Glomerular visceral epithelial cell (primary cell): ENCODE results near the gene COL4A1.

Experiments
- DNase-seq: peaks from one replicate; pipeline ENCODE4 v3.0.0-alpha.2; 2016; ENCODE audit errors: extremely low spot score

COL4A1 gene

DNA sequence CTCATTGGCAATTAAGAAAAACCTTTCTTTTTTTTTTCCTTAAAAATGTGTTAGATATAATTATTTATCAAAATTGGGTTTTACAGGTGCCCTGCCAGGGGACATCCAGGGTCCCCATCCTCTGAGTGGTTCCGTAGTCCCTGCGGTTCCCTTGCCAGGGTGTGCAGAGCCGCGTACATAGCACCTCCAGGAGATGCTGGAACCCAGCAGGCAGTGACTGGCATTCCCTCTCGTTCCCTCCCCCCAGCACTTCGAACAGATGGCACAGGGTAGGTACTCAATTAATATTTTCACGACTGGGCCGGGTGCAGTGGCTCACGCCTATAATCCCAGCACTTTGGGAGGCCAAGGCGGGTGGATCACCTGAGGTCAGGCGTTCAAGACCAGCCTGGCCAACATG lies 82.0 kb downstream of the COL4A1 start:
- no peak for DNase-seq

DNA sequence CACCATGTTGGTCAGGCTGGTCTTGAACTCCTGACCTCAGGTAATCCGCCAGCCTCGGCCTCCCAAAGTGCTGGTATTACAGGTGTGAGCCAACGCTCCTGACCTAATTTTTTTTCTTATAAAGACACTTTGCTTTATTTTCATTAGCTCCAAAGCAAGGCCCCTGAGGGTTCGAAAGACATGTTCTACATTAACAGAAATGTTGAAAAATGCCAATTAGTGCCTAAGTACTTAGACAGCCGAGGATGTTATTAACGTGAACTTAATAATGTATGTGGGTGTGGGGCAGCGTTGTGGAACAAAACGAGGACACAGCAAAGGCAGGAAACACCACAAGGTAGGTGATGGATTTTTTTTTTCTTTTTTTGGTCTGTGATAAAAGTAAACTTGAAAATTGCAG lies 82.4 kb downstream of the COL4A1 start:
- DNase-seq: no peak

DNA sequence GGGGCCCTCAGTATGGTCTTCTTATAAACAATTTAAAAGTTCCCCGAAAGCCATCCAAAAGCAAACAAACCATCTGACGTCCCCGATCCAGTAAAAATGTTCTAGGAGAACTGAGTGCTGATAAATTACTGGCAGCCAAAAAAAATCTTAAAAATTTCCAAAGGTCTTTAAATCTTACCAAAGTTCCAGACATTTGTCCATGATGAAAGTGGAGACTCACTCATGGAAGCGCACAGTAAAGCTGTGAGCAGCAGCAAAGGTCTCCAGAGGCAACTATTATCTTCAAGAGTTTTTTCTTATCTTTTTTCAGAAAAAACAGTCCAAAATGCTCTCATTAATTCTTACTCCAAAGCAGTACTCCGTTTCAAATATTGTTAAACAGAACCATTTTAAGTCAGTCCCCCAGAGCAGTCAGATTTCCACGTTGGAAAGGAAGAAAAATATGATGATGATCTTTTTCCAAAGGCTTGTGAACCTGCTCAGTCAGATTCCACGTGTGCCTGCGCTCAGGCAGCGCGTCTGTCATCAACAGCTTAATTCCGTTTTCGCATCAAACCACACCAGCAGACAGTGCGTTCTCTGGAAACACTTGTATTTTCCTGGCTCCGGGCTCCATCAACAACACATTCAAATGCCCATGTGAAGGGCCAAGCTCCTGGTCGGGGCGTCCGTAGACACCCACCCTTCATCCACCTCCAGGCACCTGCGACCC lies 85.4 kb downstream of the COL4A1 start:
- no peak for DNase-seq

DNA sequence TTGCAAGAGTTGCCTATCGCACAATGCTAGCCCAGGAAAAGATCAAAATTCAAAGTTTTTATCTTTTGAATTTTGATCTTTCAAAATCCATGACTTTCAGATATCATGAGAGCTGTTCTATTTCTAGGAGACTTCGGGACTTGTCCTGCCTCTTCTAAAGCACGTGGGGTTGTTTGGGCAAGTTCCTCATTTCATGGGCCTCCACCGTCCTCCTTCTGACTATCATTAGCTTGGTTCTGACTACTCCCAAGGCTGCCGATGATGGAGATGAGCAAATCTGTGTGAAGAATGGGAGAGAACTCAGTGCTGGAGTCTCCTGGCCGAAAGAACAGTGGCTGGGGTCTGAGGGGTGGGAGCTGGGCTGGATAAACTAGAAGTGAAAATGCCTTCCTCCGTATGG lies 86.5 kb downstream of the COL4A1 start:
- DNase-seq: no peak

DNA sequence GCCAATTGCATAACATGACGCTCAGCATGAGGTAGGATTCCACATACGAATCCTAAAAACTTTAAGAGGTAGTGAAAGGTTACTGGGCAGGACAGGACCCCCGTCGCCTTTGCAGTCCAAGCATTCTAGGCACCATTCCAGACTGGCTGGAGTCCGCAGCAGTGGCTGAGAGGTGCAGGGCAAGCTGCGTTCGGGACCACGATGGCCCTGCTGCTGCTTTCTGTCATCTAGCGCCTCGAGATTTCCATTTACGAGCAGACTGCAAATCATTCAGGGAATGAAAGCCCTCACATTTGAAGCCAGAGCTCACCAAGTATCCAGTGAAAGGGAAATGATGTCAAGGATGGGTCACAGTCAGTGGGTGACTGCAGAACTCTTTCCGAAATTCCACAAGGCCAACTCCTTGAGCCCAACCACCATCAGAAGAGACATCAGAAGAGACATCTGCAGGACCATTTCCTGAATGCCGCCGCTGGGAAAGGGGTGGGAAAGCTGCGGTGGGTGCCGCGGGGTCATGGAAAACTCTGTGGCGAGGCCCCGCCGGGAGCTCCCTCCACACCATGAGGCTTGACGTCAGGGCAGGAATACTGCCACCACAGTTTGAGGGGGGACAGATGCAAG lies 88.3 kb downstream of the COL4A1 start:
- no peak for DNase-seq

DNA sequence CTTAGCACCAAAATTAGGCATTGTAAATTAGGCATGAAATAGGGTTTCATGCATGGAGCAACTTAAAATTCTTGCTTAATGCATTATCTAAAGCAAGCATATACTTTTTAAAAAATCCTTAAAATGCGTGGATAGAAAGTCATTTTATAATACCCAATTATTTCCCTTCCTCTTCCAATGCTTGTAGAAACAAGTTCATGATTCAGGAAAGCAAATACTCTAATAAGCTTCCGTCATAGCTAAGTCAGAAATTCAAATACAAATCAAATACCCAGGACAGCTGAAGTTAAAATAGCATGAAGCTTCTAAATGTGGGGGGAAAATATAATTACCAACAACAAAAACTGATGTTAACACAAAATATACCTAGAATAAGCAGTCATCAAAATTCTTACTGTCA lies 89.1 kb downstream of the COL4A1 start:
- no peak for DNase-seq

DNA sequence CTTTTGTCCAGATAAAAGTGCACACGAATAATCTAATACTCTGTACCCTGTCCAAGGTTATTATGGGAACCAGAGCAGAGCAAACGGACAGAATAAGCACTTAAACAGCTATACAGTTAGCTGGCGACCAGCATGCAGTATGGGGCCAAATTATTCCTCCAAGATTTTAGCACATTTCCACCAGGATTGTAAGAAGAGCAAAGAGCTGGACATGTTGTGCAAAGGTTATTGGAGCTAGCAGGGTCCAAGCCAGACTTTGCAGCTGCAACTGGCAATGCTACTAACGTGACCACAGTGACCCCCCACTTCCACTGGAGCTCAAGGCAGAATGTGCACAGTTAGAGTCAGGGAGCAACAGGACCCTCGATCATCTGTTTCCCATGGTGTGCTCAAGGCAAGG lies 89.9 kb downstream of the COL4A1 start:
- DNase-seq: no peak

DNA sequence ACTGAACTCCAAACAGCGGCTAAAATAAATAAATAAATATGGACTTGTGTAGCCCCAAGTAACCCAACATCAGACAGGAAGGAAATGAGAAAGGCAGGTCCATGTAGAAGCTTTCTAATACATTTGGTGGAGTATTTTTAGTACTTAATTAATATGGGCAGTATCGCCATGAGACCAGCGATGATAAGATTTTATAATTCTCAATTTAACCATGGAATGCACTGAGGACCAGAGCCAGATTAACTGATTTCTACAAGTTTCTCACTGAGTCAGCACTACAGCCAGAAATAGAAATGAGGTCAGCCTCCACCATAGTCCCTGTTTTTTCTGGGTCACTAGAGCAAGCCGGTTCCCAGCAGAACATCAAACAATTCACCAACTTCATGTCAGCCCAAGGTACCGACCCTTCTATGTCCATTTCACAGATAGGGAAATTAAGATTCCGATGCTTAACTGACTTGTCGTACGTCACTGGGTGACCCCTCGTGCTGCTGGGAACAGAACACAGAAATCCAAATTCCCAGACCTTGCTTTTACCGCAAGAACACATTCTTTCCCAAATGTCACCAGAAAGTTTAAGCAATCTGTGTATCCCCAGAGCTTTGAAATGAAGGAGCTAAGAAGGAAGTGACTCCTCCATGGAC lies 90.4 kb downstream of the COL4A1 start:
- DNase-seq: peak; percentile 49

DNA sequence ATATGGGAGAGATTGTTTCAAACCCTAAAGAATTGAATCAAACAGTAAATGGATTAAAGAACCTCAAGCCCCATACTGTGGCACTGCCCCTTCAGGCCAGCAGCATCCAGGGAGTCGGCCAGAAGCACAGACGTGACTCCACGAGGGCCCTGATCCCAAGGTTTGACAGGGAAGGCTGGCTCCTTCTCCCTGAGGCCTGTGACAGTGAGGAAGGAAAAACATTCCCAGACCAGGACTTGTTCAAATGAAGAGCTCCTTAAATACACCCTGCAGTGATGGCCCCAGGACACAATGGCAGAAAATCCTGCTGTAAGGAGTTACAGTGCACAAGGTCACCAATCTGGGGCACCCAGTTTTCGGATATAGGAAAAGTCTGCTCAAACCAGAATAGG lies 91.0 kb downstream of the COL4A1 start:
- DNase-seq: no peak

DNA sequence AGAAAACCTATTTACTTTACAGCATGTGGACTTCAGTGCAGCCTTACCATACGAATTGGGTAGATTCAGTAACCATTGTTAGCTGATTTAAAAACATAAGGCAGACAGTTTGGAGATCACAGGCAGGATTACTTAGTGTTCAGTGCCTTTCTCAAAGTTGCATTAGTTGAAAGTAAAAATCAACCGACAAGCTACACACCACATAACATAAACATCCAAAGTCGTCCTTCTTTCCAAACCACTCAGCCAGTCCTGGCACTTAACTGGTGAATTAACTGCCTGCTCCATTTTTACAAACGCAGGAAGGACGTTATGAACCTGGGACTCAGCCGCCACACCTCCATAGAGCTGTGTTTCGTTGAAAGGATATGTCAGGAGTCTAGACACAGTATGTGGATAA lies 91.4 kb downstream of the COL4A1 start:
- DNase-seq: no peak

DNA sequence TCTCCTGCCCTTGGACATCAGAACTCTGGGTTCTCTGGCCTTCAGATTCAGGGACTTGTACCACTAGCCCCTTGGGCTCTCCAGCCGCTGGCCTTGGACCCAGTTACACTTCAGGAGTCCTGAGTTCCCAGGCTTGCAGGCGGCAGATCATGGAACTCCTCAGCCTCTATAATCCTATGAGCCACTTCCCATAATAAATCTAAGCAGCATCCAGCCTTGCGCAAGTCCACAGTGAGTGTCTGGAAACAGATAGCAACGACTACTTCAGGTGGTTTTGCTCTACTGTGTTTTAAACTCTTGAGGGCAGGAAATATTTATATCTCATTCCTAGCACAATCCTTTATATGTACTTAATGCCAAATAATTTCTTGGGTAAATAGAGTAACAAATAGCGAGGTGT lies 92.3 kb downstream of the COL4A1 start:
- no peak for DNase-seq

DNA sequence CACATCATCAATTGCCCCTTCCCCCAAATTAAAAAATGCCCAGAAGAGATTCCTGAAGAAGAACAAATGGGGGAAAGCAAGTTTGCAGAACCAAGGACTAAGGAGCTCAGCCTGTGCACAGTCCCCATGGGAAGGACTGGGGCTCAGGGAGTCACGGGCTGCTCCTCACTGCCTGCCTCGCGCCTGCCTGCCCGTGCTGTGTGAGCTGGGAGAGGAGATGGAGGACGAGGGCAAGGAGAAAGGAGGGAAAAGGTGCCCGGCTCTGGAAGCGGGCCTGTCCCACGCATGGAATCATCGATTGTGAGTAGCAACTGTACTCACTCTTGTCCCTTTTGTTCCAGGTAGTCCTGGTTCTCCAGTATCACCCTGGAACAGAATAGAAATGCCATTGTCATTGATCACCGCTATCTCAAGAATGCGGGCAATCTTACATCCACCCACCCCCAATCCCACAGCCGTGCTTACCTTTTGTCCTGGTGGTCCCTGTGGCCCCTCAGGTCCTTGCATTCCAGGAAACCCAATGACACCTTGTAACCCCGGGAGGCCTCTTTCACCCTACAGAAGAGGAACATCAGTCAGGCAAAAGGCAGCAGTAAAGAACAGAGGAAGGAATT lies 93.4 kb downstream of the COL4A1 start:
- no peak for DNase-seq

DNA sequence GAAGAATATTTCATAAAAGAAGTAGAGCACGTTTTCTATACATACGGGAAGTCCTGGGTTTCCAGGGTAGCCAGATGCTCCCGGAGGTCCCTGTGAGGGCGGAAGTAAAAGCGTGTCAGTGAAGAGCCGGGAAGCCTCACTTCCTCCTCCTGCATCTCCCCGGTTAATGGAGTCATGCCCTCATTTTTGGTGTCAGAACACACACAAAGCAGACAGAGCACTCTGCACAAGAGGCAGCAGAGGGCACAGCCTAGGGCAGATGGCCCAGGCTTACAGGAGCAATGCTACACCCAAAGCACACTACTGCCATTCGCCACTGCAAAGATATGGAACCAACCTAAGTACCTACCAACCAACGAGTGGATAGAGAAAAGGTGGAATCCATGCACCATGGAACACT lies 94.4 kb downstream of the COL4A1 start:
- no peak for DNase-seq

DNA sequence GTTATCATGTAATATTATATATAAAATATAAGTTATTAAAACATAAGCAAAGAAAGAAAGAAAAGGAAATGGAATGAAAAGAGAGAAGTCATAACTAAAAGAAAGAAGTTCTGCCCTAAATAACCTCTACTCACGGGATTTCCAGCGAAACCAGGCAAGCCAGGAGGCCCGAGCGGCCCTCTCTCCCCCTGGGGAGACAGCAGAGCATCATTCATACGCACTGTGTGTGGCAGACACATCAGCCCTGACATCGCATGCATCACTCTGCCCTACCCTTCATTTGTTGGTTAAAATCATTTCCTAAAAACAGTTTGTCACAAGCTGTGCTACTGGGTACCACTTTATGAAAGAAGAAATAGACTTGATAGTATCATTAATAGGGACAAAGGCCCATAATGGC lies 95.2 kb downstream of the COL4A1 start:
- no peak for DNase-seq

DNA sequence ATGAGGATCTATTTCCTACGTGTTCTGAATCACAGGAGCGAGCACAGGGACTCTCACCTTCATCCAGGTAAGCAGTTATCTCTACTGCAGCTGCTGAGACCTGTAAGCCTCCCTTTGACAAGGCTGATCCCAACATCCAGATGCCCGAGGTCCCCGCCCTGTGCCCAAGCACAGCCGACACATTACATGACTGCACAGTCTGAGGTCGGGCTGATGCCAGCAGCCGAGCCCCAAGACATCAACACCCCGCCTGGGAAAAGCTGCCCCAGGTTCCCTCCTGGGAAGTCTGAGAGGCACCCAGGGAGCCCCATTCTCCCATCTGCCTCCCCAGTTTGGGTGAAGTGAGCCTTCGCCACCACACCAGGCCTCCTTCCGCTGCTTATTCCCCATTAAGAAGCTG lies 95.9 kb downstream of the COL4A1 start:
- DNase-seq: no peak

DNA sequence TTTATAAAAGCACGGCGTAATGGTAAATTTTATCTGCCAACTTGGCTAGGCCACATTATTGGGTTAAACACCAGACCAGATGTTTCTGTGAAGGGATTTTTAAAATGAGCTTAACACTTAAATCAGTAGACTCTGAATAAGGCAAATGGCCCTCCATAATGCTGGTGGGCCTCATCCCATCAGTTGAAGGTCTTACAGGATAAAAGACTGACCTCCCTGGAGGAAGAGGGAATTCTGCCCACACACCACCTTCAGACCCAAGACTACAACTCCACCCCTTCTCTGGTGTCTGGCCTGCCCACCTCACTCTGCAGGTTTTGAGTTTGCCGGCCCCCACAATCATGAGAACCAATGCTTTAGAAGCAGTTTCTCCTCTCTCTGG lies 96.4 kb downstream of the COL4A1 start:
- DNase-seq: no peak

DNA sequence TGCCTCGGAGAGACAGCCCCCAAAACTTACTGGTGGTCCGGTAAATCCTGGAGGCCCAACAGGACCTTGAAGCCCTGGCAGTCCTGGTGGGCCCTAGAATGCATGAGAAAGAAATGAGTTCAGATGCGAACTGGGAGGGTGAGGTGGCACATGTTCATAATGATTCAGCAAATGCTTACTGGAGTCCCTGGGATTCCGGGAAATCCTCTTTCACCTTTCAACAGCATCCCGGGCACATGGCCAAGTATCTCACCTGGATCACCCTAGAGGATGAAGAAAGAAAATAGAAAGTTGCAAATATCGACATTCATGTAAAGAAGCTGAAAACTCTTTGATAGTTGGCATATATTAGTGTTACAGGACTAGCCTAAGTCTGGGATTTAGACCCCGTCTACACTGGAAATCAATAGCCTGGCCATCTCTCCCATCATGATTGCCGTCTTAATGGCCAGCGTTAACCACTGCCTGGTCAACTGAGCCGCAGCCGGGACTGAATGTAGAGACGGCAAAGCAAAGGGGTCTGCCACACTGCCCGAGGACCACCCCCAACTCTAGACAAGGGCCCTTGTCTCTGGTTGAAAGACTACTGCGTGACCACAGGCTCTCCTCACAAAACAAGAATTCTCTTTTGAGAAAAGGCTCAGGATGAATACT lies 96.9 kb downstream of the COL4A1 start:
- no peak for DNase-seq

DNA sequence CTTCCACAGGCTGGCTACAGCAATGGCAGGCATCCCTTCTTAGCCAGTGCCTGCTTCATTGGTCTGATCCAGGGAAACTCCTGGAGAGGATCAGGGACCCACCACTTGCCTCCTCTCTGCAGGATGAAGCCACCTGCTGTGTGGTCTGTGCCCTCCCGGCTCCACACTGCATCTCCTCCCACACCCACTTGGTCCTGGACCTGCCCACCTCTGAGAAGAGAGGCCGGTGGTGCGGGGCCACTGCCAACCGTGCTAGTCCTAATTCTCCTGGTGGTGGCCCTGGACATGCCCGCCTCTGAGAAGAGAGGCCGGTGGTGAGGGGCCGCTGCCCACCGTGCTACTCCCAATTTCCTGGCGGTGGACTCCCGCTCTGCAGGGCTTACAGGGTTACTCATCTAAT lies 98.8 kb downstream of the COL4A1 start:
- DNase-seq: no peak

DNA sequence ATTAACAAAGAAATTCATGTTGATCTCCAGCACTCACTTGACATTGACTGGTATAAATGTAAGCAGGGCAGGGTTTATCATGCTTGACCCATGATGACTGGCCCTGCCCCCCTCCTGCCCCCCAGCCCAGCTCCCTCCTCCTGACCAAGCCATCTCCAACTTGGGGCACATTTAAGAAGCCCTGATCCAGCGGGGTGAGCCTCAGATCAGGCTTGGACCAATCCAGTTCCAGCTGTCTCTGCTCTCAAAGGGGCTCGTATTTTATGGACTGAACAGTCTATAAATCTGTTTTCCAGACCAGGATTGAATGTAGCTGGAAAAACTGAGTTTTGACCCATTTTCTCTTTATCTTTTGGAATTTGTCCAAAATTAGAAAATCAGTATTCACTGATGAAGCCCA lies 100.0 kb downstream of the COL4A1 start:
- DNase-seq: no peak

DNA sequence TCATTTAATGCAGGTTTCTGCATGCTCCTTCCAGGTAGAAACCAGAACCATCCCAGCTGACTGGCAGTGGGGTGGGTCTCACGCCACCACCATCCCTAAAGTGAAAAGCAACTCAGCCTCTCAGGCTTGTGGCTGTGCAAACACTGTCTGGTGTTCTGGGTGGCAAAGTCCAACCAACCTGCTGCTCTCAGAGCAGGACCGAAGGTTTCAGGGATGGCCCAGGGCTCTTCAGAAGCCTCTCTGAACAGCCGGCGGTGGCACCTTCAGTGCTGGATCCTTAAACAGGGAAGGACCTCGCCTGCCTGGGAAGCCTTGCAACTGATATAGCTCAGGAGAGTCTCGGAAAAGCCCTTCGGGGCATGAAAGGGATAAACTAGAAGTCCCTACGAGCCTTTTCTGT lies 100.8 kb downstream of the COL4A1 start:
- no peak for DNase-seq

DNA sequence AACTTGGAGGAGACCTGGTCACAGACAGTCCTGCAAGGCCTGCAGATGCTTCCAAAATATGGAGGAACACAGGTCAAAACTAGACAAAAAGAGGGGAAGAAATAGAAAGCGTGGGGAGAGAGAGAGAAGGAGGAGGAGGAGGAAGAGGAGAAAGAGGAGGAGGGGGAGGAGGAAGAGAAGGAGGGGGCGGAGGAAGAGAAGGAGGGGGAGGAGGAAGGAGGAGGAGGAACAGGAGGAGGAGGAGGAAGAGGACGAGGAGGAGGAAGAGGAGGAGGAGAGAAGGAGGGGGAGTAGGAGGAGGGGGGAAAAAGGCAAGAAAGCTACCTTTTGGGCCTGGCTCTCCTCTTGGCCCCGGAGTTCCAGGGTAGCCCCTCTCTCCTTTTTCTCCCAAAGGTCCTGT lies 105.8 kb downstream of the COL4A1 start:
- no peak for DNase-seq

DNA sequence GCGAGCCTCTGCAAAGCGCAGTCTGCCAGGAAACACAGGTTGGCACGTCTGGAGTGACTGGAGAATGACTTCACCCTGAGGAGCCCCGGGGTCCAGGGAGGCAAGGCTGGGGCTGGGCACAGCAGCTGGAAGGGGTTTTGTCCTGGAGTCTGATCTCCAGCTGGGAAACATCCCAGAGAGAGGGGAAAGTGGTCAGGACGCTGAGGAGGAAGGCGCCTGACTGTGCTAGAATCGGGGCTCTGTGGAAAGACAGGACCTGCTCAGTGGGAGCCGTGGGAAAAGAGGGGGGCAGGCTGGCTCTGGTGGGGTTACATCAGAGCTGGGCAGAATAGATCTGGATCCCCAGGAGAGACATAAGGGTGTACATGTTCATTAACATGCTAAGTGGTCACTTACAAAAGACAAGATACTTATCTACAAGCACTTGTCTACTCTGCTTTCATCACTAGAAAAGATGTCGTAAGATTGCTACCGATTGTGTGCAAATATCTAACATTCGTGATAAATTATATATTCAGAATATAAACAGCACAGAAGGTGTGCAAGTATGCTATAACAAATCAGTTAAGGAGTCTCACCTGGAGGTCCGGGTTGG lies 106.6 kb downstream of the COL4A1 start:
- DNase-seq: no peak
